LNCaP clone FGC (cell line): ENCODE results near the gene GORASP2.

Experiments used
- DNase-seq: peaks from one replicate; pipeline ENCODE4 v3.0.0-alpha.2; 2011; ENCODE audit warnings: low read depth
- H3K4me3 ChIP-seq: 2 replicates; pipeline ENCODE4 v1.5.1; 2011; ENCODE audit warnings: mild to moderate bottlenecking, low read depth, low read length, control low read depth
- CTCF ChIP-seq: IDR thresholded peaks from 2 replicates; pipeline ENCODE4 v1.5.1; 2012; ENCODE audit warnings: mild to moderate bottlenecking; ENCODE audit not compliant: control insufficient read depth, insufficient read depth; ENCODE audit errors: extremely low read depth

Gene GORASP2

DNA sequence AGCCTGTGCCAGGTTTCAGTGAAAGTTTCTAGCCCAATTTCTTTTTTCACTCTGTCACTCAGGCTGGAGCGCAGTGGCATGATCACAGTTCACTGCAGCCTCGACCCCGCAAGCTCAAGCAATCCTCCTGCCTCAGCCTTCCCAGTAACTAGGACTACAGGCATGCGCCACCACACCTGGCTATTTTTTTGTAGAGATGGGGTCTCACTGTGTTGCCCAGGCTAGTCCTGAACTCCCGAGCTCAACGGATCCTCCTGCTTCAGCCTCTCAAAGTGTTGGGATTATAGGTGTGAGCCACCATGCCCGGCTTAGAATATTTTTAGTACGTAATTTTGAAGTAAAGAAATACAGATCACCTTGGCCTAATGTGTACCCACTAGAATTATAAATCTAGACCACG lies 87.1 kb downstream of the GORASP2 start:
- H3K4me3 ChIP-seq = no peak overlapping the region
- no peak for TF ChIP-seq CTCF
- DNase-seq = no peak
